ENCODE data around the gene HADHB. TPM values are rescaled to one million over a fixed set of nuclear protein-coding genes. Genes with fewer than 3 reads are reported as not detected.
"Not testable (repeated sequence)": the region's sequence is repeated elsewhere in the genome, so short reads cannot be mapped to it uniquely, and the experiment has no call there.

The HADHB gene
- total and polyA plus RNA-seq, 2 donors (not counting 1 experiment from before 2014, with no cell fraction given) = 130 to 151 TPM

DNA sequence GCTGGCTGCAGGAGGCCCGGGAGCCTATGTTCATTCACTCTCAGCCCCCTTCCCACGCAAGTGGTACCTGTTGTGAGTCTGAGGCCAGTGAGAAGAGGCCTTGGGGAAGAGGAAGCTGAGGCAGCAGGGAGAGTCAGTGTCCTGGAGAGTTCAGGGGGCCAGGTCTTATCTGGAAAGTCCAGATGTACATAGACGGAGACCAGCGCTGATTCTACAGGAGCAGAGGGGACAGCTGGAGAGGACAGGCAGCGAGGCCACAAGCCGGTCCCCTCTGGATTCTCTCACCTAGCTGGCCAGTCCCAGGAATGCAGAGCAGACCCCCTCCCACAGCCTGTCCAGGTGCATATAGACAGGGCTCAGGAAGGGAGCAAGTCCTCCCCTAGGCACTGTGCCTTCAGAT lies 72.1 kb downstream of the HADHB start:
- no peaks in the 10 kb centered on the region for H3K36me3 ChIP-seq (ENCODE audit: control insufficient read depth, insufficient read depth, low read length)
- H2AFZ ChIP-seq (ENCODE audit: low read length) = no peak overlapping the region
- H3K79me2 ChIP-seq (ENCODE audit: control insufficient read depth, insufficient read depth, low read length) = no peaks in the 10 kb centered on the region
- no peak overlapping the region for H3K4me2 ChIP-seq (ENCODE audit: extremely low read depth, insufficient read depth, low read length)
- TF ChIP-seq EZH2 (IDR thresholded peaks at IDR 0.05; ENCODE audit: low read length, missing control alignments) (no peak), CTCF (conservative IDR thresholded peaks at IDR 0.05 in 1 of 2, IDR thresholded peaks at IDR 0.05 in 1 of 2; ENCODE audit: low read depth in 1 of 2, low read length in 2 of 2) (no peak)
- DNase-seq (ENCODE audit: low read depth in 2 of 2) = no peak
- peaks cover 14% of the 10 kb centered on the region for H3K27me3 ChIP-seq (ENCODE audit: control insufficient read depth, insufficient read depth, low read length)
- H3K4me3 ChIP-seq (replicated peaks in 1 of 4; ENCODE audit: control extremely low read depth in 1 of 4, insufficient read depth in 1 of 4, low read depth in 3 of 4, low read length in 4 of 4) = no peak overlapping the region
- H3K4me1 ChIP-seq (ENCODE audit: control insufficient read depth, extremely low read depth, insufficient read depth, low read length) = no peaks in the 10 kb centered on the region
- H3K9me3 ChIP-seq (ENCODE audit: control insufficient read depth, insufficient read depth, low read depth, low read length) = no peaks in the 10 kb centered on the region
- no peak overlapping the region for H3K9ac ChIP-seq (ENCODE audit: insufficient read depth, low read length)
- H4K20me1 ChIP-seq (ENCODE audit: control insufficient read depth, extremely low read depth, insufficient read depth, low read length) = no peaks in the 10 kb centered on the region
- H3K27ac ChIP-seq (ENCODE audit: insufficient read depth, low read length) = no peak overlapping the region

DNA sequence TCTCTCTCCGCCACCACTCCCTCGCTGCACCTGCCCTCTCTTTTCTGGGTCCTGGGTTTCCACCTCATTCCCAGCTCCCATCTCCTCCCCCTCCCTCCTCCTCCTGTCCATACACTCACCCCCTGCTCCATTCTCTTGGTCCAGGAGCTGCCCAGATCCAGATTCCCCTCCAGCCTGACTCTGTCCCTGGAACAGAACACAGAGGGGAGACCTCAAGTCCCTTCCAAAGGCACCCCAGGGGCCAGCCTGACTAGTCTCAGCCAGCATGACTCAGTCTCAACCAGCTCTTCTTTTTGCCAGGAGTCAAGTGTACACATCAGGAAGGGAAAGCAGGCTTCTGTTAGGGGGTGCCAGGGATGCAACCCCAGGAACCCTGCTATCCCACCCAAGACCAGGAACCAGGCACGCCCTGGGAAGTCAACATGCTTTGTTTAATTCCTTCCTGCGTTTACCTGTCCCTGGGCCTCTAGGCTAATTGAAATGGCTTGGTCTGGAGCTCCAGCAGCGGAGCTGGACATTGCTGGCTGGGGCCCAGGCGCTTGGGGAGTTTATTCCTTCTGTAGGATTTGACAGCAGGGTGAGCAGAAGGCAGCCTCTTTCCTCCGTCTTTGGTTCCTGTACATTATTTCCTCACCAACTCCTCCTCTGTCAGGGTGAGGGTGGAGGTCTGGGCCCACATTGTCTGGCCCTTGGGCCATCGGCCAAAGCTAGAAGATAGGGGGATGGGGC lies 72.8 kb downstream of the HADHB start:
- no peak for TF ChIP-seq CTCF (conservative IDR thresholded peaks at IDR 0.05 in 1 of 2, IDR thresholded peaks at IDR 0.05 in 1 of 2; ENCODE audit: low read depth in 1 of 2, low read length in 2 of 2)
- no peak for TF ChIP-seq EZH2 (IDR thresholded peaks at IDR 0.05; ENCODE audit: low read length, missing control alignments)
- Histone ChIP-seq H3K79me2 (ENCODE audit: control insufficient read depth, insufficient read depth, low read length) (no peaks in the 10 kb centered on the region), H4K20me1 (ENCODE audit: control insufficient read depth, extremely low read depth, insufficient read depth, low read length) (no peaks in the 10 kb centered on the region), H3K27ac (ENCODE audit: insufficient read depth, low read length) (no peak overlapping the region), H3K9ac (ENCODE audit: insufficient read depth, low read length) (no peak overlapping the region), H3K4me2 (ENCODE audit: extremely low read depth, insufficient read depth, low read length) (no peak overlapping the region), H3K9me3 (ENCODE audit: control insufficient read depth, insufficient read depth, low read depth, low read length) (no peaks in the 10 kb centered on the region), H3K27me3 (ENCODE audit: control insufficient read depth, insufficient read depth, low read length) (peaks cover 14% of the 10 kb centered on the region), H3K36me3 (ENCODE audit: control insufficient read depth, insufficient read depth, low read length) (no peaks in the 10 kb centered on the region), H3K4me3 (replicated peaks in 1 of 4; ENCODE audit: control extremely low read depth in 1 of 4, insufficient read depth in 1 of 4, low read depth in 3 of 4, low read length in 4 of 4) (no peak overlapping the region), H3K4me1 (ENCODE audit: control insufficient read depth, extremely low read depth, insufficient read depth, low read length) (no peaks in the 10 kb centered on the region), H2AFZ (ENCODE audit: low read length) (no peak overlapping the region)
- no peak for DNase-seq (ENCODE audit: low read depth in 2 of 2)

- Histone ChIP-seq H3K36me3 (ENCODE audit: control insufficient read depth, insufficient read depth, low read length) (no peaks in the 10 kb centered on the region), H3K4me1 (ENCODE audit: control insufficient read depth, extremely low read depth, insufficient read depth, low read length) (no peaks in the 10 kb centered on the region), H3K27ac (ENCODE audit: insufficient read depth, low read length) (no peak overlapping the region), H2AFZ (ENCODE audit: low read length) (no peak overlapping the region), H4K20me1 (ENCODE audit: control insufficient read depth, extremely low read depth, insufficient read depth, low read length) (no peaks in the 10 kb centered on the region), H3K79me2 (ENCODE audit: control insufficient read depth, insufficient read depth, low read length) (no peaks in the 10 kb centered on the region), H3K9ac (ENCODE audit: insufficient read depth, low read length) (no peak overlapping the region), H3K27me3 (ENCODE audit: control insufficient read depth, insufficient read depth, low read length) (peaks cover 14% of the 10 kb centered on the region), H3K9me3 (ENCODE audit: control insufficient read depth, insufficient read depth, low read depth, low read length) (no peaks in the 10 kb centered on the region), H3K4me3 (replicated peaks in 1 of 4; ENCODE audit: control extremely low read depth in 1 of 4, insufficient read depth in 1 of 4, low read depth in 3 of 4, low read length in 4 of 4) (no peak overlapping the region), H3K4me2 (ENCODE audit: extremely low read depth, insufficient read depth, low read length) (no peak overlapping the region)
- no peak for DNase-seq (ENCODE audit: low read depth in 2 of 2)
- TF ChIP-seq EZH2 (IDR thresholded peaks at IDR 0.05; ENCODE audit: low read length, missing control alignments) = no peak
- no peak for TF ChIP-seq CTCF (conservative IDR thresholded peaks at IDR 0.05 in 1 of 2, IDR thresholded peaks at IDR 0.05 in 1 of 2; ENCODE audit: low read depth in 1 of 2, low read length in 2 of 2)
These were observed 74.2 kb downstream of the HADHB start for GRCh38 chr2:26318950-26319349.

DNA sequence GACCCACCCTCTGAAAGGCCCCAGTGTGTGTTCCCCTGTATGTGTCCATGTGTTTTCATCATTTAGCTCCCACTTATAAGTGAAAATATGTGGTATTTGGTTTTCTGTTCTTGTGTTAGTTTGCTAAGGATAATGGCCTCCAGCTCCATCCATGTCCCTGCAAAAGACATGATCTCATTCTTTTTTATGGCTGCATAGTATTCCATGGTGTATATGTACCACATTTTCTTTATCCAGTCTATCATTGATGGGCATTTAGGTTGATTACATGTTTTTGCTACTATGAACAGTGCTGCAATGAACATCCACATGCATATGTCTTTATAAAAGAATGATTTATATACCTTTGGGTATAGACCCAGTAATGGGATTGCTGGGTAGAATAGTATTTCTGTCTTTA lies 79.7 kb downstream of the HADHB start:
- not testable (repeated sequence) for H3K79me2 ChIP-seq (ENCODE audit: control insufficient read depth, insufficient read depth, low read length); H3K4me1 ChIP-seq (ENCODE audit: control insufficient read depth, extremely low read depth, insufficient read depth, low read length); H2AFZ ChIP-seq (ENCODE audit: low read length); H3K27me3 ChIP-seq (ENCODE audit: control insufficient read depth, insufficient read depth, low read length); H4K20me1 ChIP-seq (ENCODE audit: control insufficient read depth, extremely low read depth, insufficient read depth, low read length); H3K9ac ChIP-seq (ENCODE audit: insufficient read depth, low read length); H3K9me3 ChIP-seq (ENCODE audit: control insufficient read depth, insufficient read depth, low read depth, low read length); DNase-seq (ENCODE audit: low read depth in 2 of 2); H3K4me3 ChIP-seq (replicated peaks in 1 of 4; ENCODE audit: control extremely low read depth in 1 of 4, insufficient read depth in 1 of 4, low read depth in 3 of 4, low read length in 4 of 4); H3K4me2 ChIP-seq (ENCODE audit: extremely low read depth, insufficient read depth, low read length); H3K27ac ChIP-seq (ENCODE audit: insufficient read depth, low read length); H3K36me3 ChIP-seq (ENCODE audit: control insufficient read depth, insufficient read depth, low read length)

Data from fibroblast of lung (primary cell).